Tibial artery (tissue), 4 donors: ENCODE data around the gene ARHGAP15.

Experiments
- DNase-seq, 2 donors: peaks; one replicate each; pipeline ENCODE4 v3.0.0-alpha.2; 2019
- H3K27ac ChIP-seq, 2 donors: fragments of 200-600 bp; sonication (generic) in 1 of 2; 1 replicate in 1 of 2; 2 replicates in 1 of 2; pipeline ENCODE4 v1.5.1; 2018 to 2019; ENCODE audit warnings: mild to moderate bottlenecking in 1 of 2
- H3K27me3 ChIP-seq, 2 donors: fragments of 200-600 bp; sonication (generic) in 1 of 2; one replicate each; pipeline versions ENCODE4 v1.5.1 to v1.6.0; 2016 to 2019
- H3K36me3 ChIP-seq, 3 donors: fragments of 200-600 bp; sonication (generic) in 2 of 3; one replicate each; pipeline ENCODE4 v1.5.1; 2016 to 2019; ENCODE audit warnings: mild to moderate bottlenecking in 2 of 3
- H3K4me1 ChIP-seq, 4 donors: fragments of 200-600 bp; sonication (generic) in 2 of 4; 1 replicate in 3 of 4; 2 replicates in 1 of 4; pipeline ENCODE4 v1.5.1; 2016 to 2019
- H3K4me3 ChIP-seq, 2 donors: fragments of 200-600 bp; sonication (generic) in 1 of 2; 1 replicate in 1 of 2; 2 replicates in 1 of 2; pipeline ENCODE4 v1.5.1; 2018 to 2019; ENCODE audit warnings: mild to moderate bottlenecking in 2 of 2
- H3K9me3 ChIP-seq, 3 donors: fragments of 200-600 bp; sonication (generic) in 1 of 3; one replicate each; pipeline ENCODE4 v1.5.1; 2016 to 2019
- CTCF ChIP-seq, 2 experiments: fragments of 200-600 bp in 1 of 2; fragments of 450-650 bp in 1 of 2; IDR thresholded peaks; one replicate each; pipeline ENCODE4 v1.5.1; 2017 to 2019; ENCODE audit warnings: antibody characterized with exemption in 2 of 2, mild to moderate bottlenecking in 1 of 2, moderate library complexity in 1 of 2
- intact Hi-C: fragments of 100-400 bp; cut with DNase I; formaldehyde crosslinking; loops from one replicate; pipeline ENCODE4 v1.15.0; 2023; ENCODE audit warnings: low total_unique reads

The ARHGAP15 gene

GRCh38 chr2:143347271-143347695 lies 218.1 kb downstream of the ARHGAP15 start:
- H3K36me3 ChIP-seq: no peaks in the 10 kb centered on the region
- intact Hi-C loops: no loop called here

GRCh38 chr2:143347901-143348414 lies 218.7 kb downstream of the ARHGAP15 start:
- Histone ChIP-seq H3K36me3 (no peaks in the 10 kb centered on the region), H3K4me3 (no peak overlapping the region), H3K27me3 (no peaks in the 10 kb centered on the region), H3K27ac (no peak overlapping the region), H3K9me3 (no peaks in the 10 kb centered on the region), H3K4me1 (no peaks in the 10 kb centered on the region)
- no peak for DNase-seq
- intact Hi-C loops: no loop called here
- TF ChIP-seq CTCF (IDR thresholded peaks at IDR 0.05): no peak

More at GRCh38 chr2:143347271-143347695, 218.1 kb downstream of the ARHGAP15 start:
- TF ChIP-seq CTCF (IDR thresholded peaks at IDR 0.05): no peak
- H3K27me3 ChIP-seq: no peaks in the 10 kb centered on the region
- no peaks in the 10 kb centered on the region for H3K9me3 ChIP-seq
- H3K27ac ChIP-seq: no peak overlapping the region
- no peak overlapping the region for H3K4me3 ChIP-seq
- no peaks in the 10 kb centered on the region for H3K4me1 ChIP-seq
- DNase-seq: no peak

- H3K27ac ChIP-seq: no peak overlapping the region
- H3K4me1 ChIP-seq: no peaks in the 10 kb centered on the region
- H3K9me3 ChIP-seq: no peaks in the 10 kb centered on the region
- DNase-seq: no peak
- no peak for TF ChIP-seq CTCF (IDR thresholded peaks at IDR 0.05)
- no peaks in the 10 kb centered on the region for H3K27me3 ChIP-seq
- H3K36me3 ChIP-seq: no peaks in the 10 kb centered on the region
- no peak overlapping the region for H3K4me3 ChIP-seq
- intact Hi-C loops: no loop called here
Measured at GRCh38 chr2:143354050-143354750, 225.0 kb downstream of the ARHGAP15 start.

GRCh38 chr2:143355870-143356269 lies 226.7 kb downstream of the ARHGAP15 start:
- Histone ChIP-seq H3K27me3 (no peaks in the 10 kb centered on the region), H3K36me3 (no peaks in the 10 kb centered on the region), H3K4me3 (no peak overlapping the region), H3K4me1 (no peaks in the 10 kb centered on the region), H3K9me3 (no peaks in the 10 kb centered on the region), H3K27ac (no peak overlapping the region)
- intact Hi-C loops: no loop called here
- DNase-seq: no peak
- TF ChIP-seq CTCF (IDR thresholded peaks at IDR 0.05): no peak

GRCh38 chr2:143356336-143356735 lies 227.1 kb downstream of the ARHGAP15 start:
- no peaks in the 10 kb centered on the region for H3K9me3 ChIP-seq
- intact Hi-C loops: no loop called here
- H3K4me1 ChIP-seq: no peaks in the 10 kb centered on the region
- H3K27ac ChIP-seq: no peak overlapping the region
- H3K36me3 ChIP-seq: no peaks in the 10 kb centered on the region
- DNase-seq: no peak
- no peak overlapping the region for H3K4me3 ChIP-seq
- no peaks in the 10 kb centered on the region for H3K27me3 ChIP-seq
- no peak for TF ChIP-seq CTCF (IDR thresholded peaks at IDR 0.05)
